A549 (cell line): ENCODE measurements around the gene ATP5MK. TPM values are rescaled to one million over a fixed set of nuclear protein-coding genes. Genes with fewer than 3 reads are reported as not detected.

Source experiments
- ATAC-seq, 2 experiments: fragments of 200-7000 bp in 1 of 2; fragments of >200 bp in 1 of 2; cut with Nextera tagmentation in 1 of 2; cut with Tn5 transposase in 1 of 2; 3 replicates each; pipeline versions ENCODE4 v1.8.0 to v1.9.1; 2018 to 2020; ENCODE audit warnings: mild to moderate bottlenecking in 1 of 2, moderate library complexity in 1 of 2
- CTCF ChIA-PET: fragments of 300-600 bp; sonication (Branson Sonifier 250); formaldehyde crosslinking; extraction: SDS; loops from one replicate; lab custom pipeline; 2021; ENCODE audit warnings: antibody characterized with exemption, inconsistent platforms; lab: Yijun Ruan, JAX
- POLR2A ChIA-PET: fragments of 350-600 bp; formaldehyde crosslinking; extraction: SDS; loops from one replicate; lab custom pipeline; 2021; ENCODE audit warnings: antibody characterized with exemption, inconsistent platforms; lab: Yijun Ruan, JAX
- DNase-seq, 2 experiments: peaks; one replicate each; pipeline versions ENCODE4 v3.0.0 to v3.0.0-alpha.2; 2011 to 2016; ENCODE audit warnings: low read depth in 1 of 2, low spot score in 1 of 2
- FAIRE-seq: peaks from 2 replicates; lab custom pipeline; 2011; peaks lifted over from hg19 to GRCh38; lab: Jason Lieb, UNC
- H3K27ac ChIP-seq, 2 experiments: fragments of >200 bp; sonication (Bioruptor Twin); formaldehyde crosslinking; 3 replicates each; pipeline ENCODE4 v1.5.1; 2016 to 2017
- H3K4me1 ChIP-seq: fragments of >200 bp; sonication (Bioruptor Twin); formaldehyde crosslinking; 3 replicates; pipeline ENCODE4 v1.6.1; 2016
- H3K4me2 ChIP-seq: fragments of >200 bp; sonication (Bioruptor Twin); formaldehyde crosslinking; 3 replicates; pipeline ENCODE4 v1.6.1; 2016
- H3K4me3 ChIP-seq: fragments of >200 bp; sonication (Bioruptor Twin); formaldehyde crosslinking; 3 replicates; pipeline ENCODE4 v1.5.1; 2016
- H3K9me3 ChIP-seq: fragments of >200 bp; sonication (Bioruptor Twin); formaldehyde crosslinking; 3 replicates; pipeline ENCODE4 v1.6.1; 2016
- ATOH8 ChIP-seq: fragments of 250-450 bp; sonication (Bioruptor Pico); IDR thresholded peaks from 2 replicates; pipeline ENCODE4 v1.5.0; 2020; ENCODE audit warnings: low read depth, mild to moderate bottlenecking, moderate library complexity
- BHLHE40 ChIP-seq: IDR thresholded peaks from 2 replicates; pipeline ENCODE4 v1.6.1; 2012; ENCODE audit warnings: low read depth, low read length, inconsistent platforms
- CBX2 ChIP-seq: fragments of 200-600 bp; sonication (generic); IDR thresholded peaks from 2 replicates; pipeline ENCODE4 v1.6.1; 2016; ENCODE audit warnings: low read depth, mild to moderate bottlenecking, borderline replicate concordance
- CBX8 ChIP-seq: fragments of 200-600 bp; sonication (generic); IDR thresholded peaks from 2 replicates; pipeline ENCODE4 v1.6.1; 2016
- CHD2 ChIP-seq: fragments of 150-350 bp; IDR thresholded peaks from 2 replicates; pipeline ENCODE4 v1.6.1; 2014; ENCODE audit warnings: low read length; ENCODE audit not compliant: partially characterized antibody
- CTCF ChIP-seq: fragments of >200 bp; sonication (Bioruptor Twin); formaldehyde crosslinking; IDR thresholded peaks from 3 replicates; pipeline ENCODE4 v1.5.1; 2016
- EHMT2 ChIP-seq: fragments of 200-600 bp; sonication (generic); IDR thresholded peaks from 2 replicates; pipeline ENCODE4 v1.6.1; 2016; ENCODE audit warnings: antibody characterized with exemption, low read depth, mild to moderate bottlenecking, moderate library complexity
- FOSL2 ChIP-seq, 2 experiments: fragments of 450-650 bp in 1 of 2; fragments of >200 bp in 1 of 2; sonication (Bioruptor Twin) in 1 of 2; formaldehyde crosslinking; IDR thresholded peaks; 2 replicates each; pipeline versions ENCODE4 v1.5.0 to v1.6.1; 2016 to 2020; ENCODE audit warnings: mild to moderate bottlenecking in 1 of 2, moderate library complexity in 1 of 2
- HDAC2 ChIP-seq: fragments of 200-600 bp; sonication (generic); IDR thresholded peaks from 2 replicates; pipeline ENCODE4 v1.6.1; 2016
- HOXB13 ChIP-seq: fragments of 250-450 bp; sonication (Bioruptor Pico); IDR thresholded peaks from 2 replicates; pipeline ENCODE4 v1.5.0; 2020; ENCODE audit warnings: low read depth, mild to moderate bottlenecking, moderate library complexity
- JUNB ChIP-seq: fragments of >200 bp; sonication (Bioruptor Twin); formaldehyde crosslinking; IDR thresholded peaks from 2 replicates; pipeline ENCODE4 v1.6.1; 2016
- MYC ChIP-seq: IDR thresholded peaks from 2 replicates; pipeline ENCODE4 v1.6.1; 2012; ENCODE audit warnings: mild to moderate bottlenecking, inconsistent platforms, low read length, improper control_type of control experiment, borderline replicate concordance
- NFE2L2 ChIP-seq: fragments of 150-350 bp; conservative IDR thresholded peaks from 2 replicates; pipeline ENCODE4 v1.6.1; 2014; ENCODE audit warnings: low read length
- NR3C1 ChIP-seq: fragments of >200 bp; sonication (Bioruptor Twin); formaldehyde crosslinking; IDR thresholded peaks from 3 replicates; pipeline ENCODE4 v1.6.1; 2017
- POLR2A ChIP-seq: IDR thresholded peaks from 2 replicates; pipeline ENCODE4 v1.6.1; 2012; ENCODE audit warnings: mild to moderate bottlenecking, low read length
- POLR2AphosphoS2 ChIP-seq: conservative IDR thresholded peaks from 2 replicates; pipeline ENCODE4 v1.6.1; 2012; ENCODE audit warnings: low read length, improper control_type of control experiment, inconsistent platforms
- RCOR1 ChIP-seq: fragments of 150-350 bp; IDR thresholded peaks from 2 replicates; pipeline ENCODE4 v1.6.1; 2014; ENCODE audit warnings: antibody characterized with exemption, low read length, low read depth
- REST ChIP-seq: fragments of 200-600 bp; sonication (generic); IDR thresholded peaks from 2 replicates; pipeline ENCODE4 v1.6.1; 2016; ENCODE audit warnings: antibody characterized with exemption, mild to moderate bottlenecking, moderate library complexity
- SMC3 ChIP-seq: fragments of >200 bp; sonication (Bioruptor Twin); formaldehyde crosslinking; IDR thresholded peaks from 3 replicates; pipeline ENCODE4 v1.6.1; 2018; ENCODE audit warnings: inconsistent platforms
- SREBF2 ChIP-seq: fragments of 450-650 bp; IDR thresholded peaks from 2 replicates; pipeline ENCODE4 v1.6.1; 2014; ENCODE audit warnings: mild to moderate bottlenecking, moderate library complexity
- TFCP2L1 ChIP-seq: fragments of 250-450 bp; sonication (Bioruptor Pico); IDR thresholded peaks from 2 replicates; pipeline ENCODE4 v1.5.0; 2021; ENCODE audit warnings: mild to moderate bottlenecking
- TP53 ChIP-seq: fragments of 250-450 bp; sonication (Bioruptor Pico); IDR thresholded peaks from 2 replicates; pipeline ENCODE4 v1.5.0; 2021; ENCODE audit warnings: mild to moderate bottlenecking, moderate library complexity
- ZC3H11A ChIP-seq: fragments of 450-650 bp; IDR thresholded peaks from 2 replicates; pipeline ENCODE4 v1.6.1; 2014; ENCODE audit warnings: antibody characterized with exemption, mild to moderate bottlenecking
- ZFP36 ChIP-seq: fragments of 450-650 bp; IDR thresholded peaks from 2 replicates; pipeline ENCODE4 v1.6.1; 2014; ENCODE audit warnings: borderline replicate concordance; ENCODE audit not compliant: partially characterized antibody
- WGBS: methylation state at CpG from one replicate; pipeline ENCODE4 v1.1.6; 2017; ENCODE audit errors: missing lambda C conversion rate; 5-methylcytosine and 5-hydroxymethylcytosine counted together
- polyA plus RNA-seq, 4 experiments: library from polyadenylated mRNA; depleted of rRNA in 3 of 4; stranded (reverse); fragments of >200 nt; fragmentation: RNase III in 1 of 4; extraction: RNeasy Plus Mini Kit Qiagen cat#74134 plus additional on column Dnase treatment in 1 of 4; gene quantifications; 2 replicates in 3 of 4; 3 replicates in 1 of 4; pipeline ENCODE4 v1.2.3, GENCODE V29; 2011 to 2017
- TF ChIP-seq, protein P1 (sequence below): IDR thresholded peaks from 2 replicates; pipeline ENCODE4 v1.6.1; 2012; ENCODE audit warnings: low read depth, borderline replicate concordance
- TF ChIP-seq, protein P2 (sequence below): IDR thresholded peaks from 2 replicates; pipeline ENCODE4 v1.6.1; 2012
- TF ChIP-seq, protein P3 (sequence below): fragments of 150-350 bp; IDR thresholded peaks from 2 replicates; pipeline ENCODE4 v1.6.1; 2014; ENCODE audit warnings: low read depth, mild to moderate bottlenecking, low read length
- TF ChIP-seq, protein P4 (sequence below): fragments of >200 bp; sonication (Bioruptor Twin); formaldehyde crosslinking; IDR thresholded peaks from 2 replicates; pipeline ENCODE4 v1.6.1; 2016

Gene ATP5MK
- polyA plus RNA-seq, 2 of the 4 experiments (the other 2 are of a cell fraction): 492 to 682 TPM

GRCh38 chr10:103441611-103442010 lies 45.3 kb upstream of the ATP5MK start:
- H3K4me2 ChIP-seq: no peak overlapping the region
- CTCF ChIA-PET: interaction anchor here (0.9 kb wide), 1 partner anchor 16 kb away, joined by 3 read pairs; no protein-coding TSS in a partner anchor
- TF ChIP-seq CTCF (no peak), NFE2L2 (no peak), NR3C1 (no peak), JUNB (no peak), HDAC2 (no peak), ZFP36 (no peak), SREBF2 (no peak), BHLHE40 (no peak), ZC3H11A (no peak), ATOH8 (CRISPR knock-in tag) (no peak), EHMT2 (no peak)
- TF ChIP-seq, all 56 proteins: peak for 0
- Histone ChIP-seq H3K4me1 (no peaks in the 10 kb centered on the region), H3K9me3 (no peaks in the 10 kb centered on the region), H3K4me3 (no peak overlapping the region), H3K27ac (no peak overlapping the region)
- FAIRE-seq (no peak), ATAC-seq (no peak), DNase-seq (no peak)
- POLR2A ChIA-PET: no interaction called here
- WGBS: 93% methylated on average over 8 of the region's 8 CpGs

- DNase-seq (no peak), FAIRE-seq (no peak), ATAC-seq (no peak)
- CTCF ChIA-PET: interaction anchor here (1.0 to 1.9 kb wide), 4 partner anchors 9 to 45 kb away, joined by 4 to 5 read pairs (median 4); no protein-coding TSS in a partner anchor
- TF ChIP-seq HOXB13 (no peak), ZFP36 (no peak), FOSL2 (IDR thresholded peaks at IDR 0.05) (no peak), FOSL2 (CRISPR knock-in tag; IDR thresholded peaks at IDR 0.05) (no peak), REST (no peak), TFCP2L1 (CRISPR knock-in tag) (no peak), MYC (no peak), CHD2 (no peak), CBX2 (no peak), TP53 (no peak), ZC3H11A (no peak), ATOH8 (CRISPR knock-in tag) (no peak), RCOR1 (no peak), POLR2AphosphoS2 (no peak), POLR2A (no peak), CBX8 (no peak), SMC3 (no peak)
- TF ChIP-seq, protein P1, sequence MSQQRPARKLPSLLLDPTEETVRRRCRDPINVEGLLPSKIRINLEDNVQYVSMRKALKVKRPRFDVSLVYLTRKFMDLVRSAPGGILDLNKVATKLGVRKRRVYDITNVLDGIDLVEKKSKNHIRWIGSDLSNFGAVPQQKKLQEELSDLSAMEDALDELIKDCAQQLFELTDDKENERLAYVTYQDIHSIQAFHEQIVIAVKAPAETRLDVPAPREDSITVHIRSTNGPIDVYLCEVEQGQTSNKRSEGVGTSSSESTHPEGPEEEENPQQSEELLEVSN: no peak
- TF ChIP-seq, protein P2, sequence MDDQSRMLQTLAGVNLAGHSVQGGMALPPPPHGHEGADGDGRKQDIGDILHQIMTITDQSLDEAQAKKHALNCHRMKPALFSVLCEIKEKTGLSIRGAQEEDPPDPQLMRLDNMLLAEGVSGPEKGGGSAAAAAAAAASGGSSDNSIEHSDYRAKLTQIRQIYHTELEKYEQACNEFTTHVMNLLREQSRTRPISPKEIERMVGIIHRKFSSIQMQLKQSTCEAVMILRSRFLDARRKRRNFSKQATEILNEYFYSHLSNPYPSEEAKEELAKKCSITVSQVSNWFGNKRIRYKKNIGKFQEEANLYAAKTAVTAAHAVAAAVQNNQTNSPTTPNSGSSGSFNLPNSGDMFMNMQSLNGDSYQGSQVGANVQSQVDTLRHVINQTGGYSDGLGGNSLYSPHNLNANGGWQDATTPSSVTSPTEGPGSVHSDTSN: no peak
- TF ChIP-seq, protein P3, sequence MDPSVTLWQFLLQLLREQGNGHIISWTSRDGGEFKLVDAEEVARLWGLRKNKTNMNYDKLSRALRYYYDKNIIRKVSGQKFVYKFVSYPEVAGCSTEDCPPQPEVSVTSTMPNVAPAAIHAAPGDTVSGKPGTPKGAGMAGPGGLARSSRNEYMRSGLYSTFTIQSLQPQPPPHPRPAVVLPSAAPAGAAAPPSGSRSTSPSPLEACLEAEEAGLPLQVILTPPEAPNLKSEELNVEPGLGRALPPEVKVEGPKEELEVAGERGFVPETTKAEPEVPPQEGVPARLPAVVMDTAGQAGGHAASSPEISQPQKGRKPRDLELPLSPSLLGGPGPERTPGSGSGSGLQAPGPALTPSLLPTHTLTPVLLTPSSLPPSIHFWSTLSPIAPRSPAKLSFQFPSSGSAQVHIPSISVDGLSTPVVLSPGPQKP: no peak
- TF ChIP-seq, protein P4, sequence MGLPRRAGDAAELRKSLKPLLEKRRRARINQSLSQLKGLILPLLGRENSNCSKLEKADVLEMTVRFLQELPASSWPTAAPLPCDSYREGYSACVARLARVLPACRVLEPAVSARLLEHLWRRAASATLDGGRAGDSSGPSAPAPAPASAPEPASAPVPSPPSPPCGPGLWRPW: no peak
- Histone ChIP-seq H3K4me1 (no peaks in the 10 kb centered on the region), H3K4me2 (no peak overlapping the region), H3K4me3 (no peak overlapping the region), H3K27ac (no peak overlapping the region), H3K9me3 (no peaks in the 10 kb centered on the region)
- POLR2A ChIA-PET: interaction anchor here (0.6 kb wide), 1 partner anchor 23 kb away, joined by 3 read pairs; no protein-coding TSS in a partner anchor
- WGBS: 90% methylated on average over 8 of the region's 8 CpGs
These were observed 44.9 kb upstream of the ATP5MK start for GRCh38 chr10:103441206-103441605.
